DOHH2 (cell line): Measurements from ENCODE around the gene CERK.

ENCODE experiments used
- H3F3A ChIP-seq: fragments of 200-600 bp; sonication (generic), shearing (Covaris generic); 2 replicates; pipeline ENCODE4 v1.6.0; 2016; ENCODE audit warnings: antibody characterized with exemption, mild to moderate bottlenecking; ENCODE audit not compliant: control insufficient read depth, insufficient read depth
- H3K27ac ChIP-seq: fragments of 200-600 bp; sonication (generic); 2 replicates; pipeline ENCODE4 v1.5.1; 2014; ENCODE audit warnings: low read depth, mild to moderate bottlenecking, low read length, moderate library complexity
- H3K27me3 ChIP-seq: fragments of 200-600 bp; sonication (generic); 2 replicates; pipeline ENCODE4 v1.6.1; 2014; ENCODE audit warnings: mild to moderate bottlenecking, low read length, mixed read lengths; ENCODE audit not compliant: control insufficient read depth
- H3K36me3 ChIP-seq: fragments of 200-600 bp; sonication (generic); 2 replicates; pipeline ENCODE4 v1.6.1; 2014; ENCODE audit warnings: mild to moderate bottlenecking, low read length, moderate library complexity, mixed read lengths; ENCODE audit not compliant: control insufficient read depth
- H3K4me1 ChIP-seq: fragments of 200-600 bp; sonication (generic); 2 replicates; pipeline ENCODE4 v1.6.1; 2014; ENCODE audit warnings: mild to moderate bottlenecking, low read length, mixed read lengths; ENCODE audit not compliant: control insufficient read depth
- H3K4me2 ChIP-seq: fragments of 200-600 bp; sonication (generic); 2 replicates; pipeline ENCODE4 v1.6.0; 2014; ENCODE audit warnings: mild to moderate bottlenecking, low read length, moderate library complexity
- H3K4me3 ChIP-seq: fragments of 200-600 bp; sonication (generic); 2 replicates; pipeline ENCODE4 v1.5.1; 2014; ENCODE audit warnings: mild to moderate bottlenecking, low read length, mixed read lengths
- H3K79me2 ChIP-seq: fragments of 200-600 bp; sonication (generic); 2 replicates; pipeline ENCODE4 v1.6.1; 2014; ENCODE audit warnings: mild to moderate bottlenecking, low read length, mixed read lengths; ENCODE audit not compliant: control insufficient read depth
- H3K9me2 ChIP-seq: fragments of 200-600 bp; sonication (generic); replicated peaks from 2 replicates; pipeline ENCODE4 v1.6.1; 2014; ENCODE audit warnings: mild to moderate bottlenecking, low read length, mixed read lengths; ENCODE audit not compliant: control insufficient read depth
- H3K9me3 ChIP-seq: fragments of 200-600 bp; sonication (generic); 2 replicates; pipeline ENCODE4 v1.6.1; 2014; ENCODE audit warnings: antibody characterized with exemption, low read length, mixed read lengths; ENCODE audit not compliant: control insufficient read depth, insufficient read depth
- H4K20me1 ChIP-seq: fragments of 200-600 bp; sonication (generic); 2 replicates; pipeline ENCODE4 v1.6.0; 2014; ENCODE audit warnings: low read depth, mild to moderate bottlenecking, antibody characterized with exemption, low read length, moderate library complexity; ENCODE audit not compliant: control insufficient read depth, insufficient read depth
- CTCF ChIP-seq: fragments of 200-600 bp; sonication (generic); IDR thresholded peaks from one replicate; pipeline ENCODE4 v1.5.1; 2014; ENCODE audit warnings: antibody characterized with exemption, mild to moderate bottlenecking, low read depth, low read length; ENCODE audit not compliant: poor library complexity, severe bottlenecking
- EZH2phosphoT487 ChIP-seq: fragments of 200-600 bp; sonication (generic); IDR thresholded peaks from 2 replicates; pipeline ENCODE4 v1.6.1; 2017; ENCODE audit warnings: borderline replicate concordance, mild to moderate bottlenecking, antibody characterized with exemption, low read length, moderate library complexity, mixed read lengths

The CERK gene

GRCh38 chr22:46676881-46677280 lies 61.2 kb downstream of the CERK start:
- Histone ChIP-seq H3K9me2 (no peaks in the 10 kb centered on the region), H3K4me2 (no peak overlapping the region), H3K9me3 (no peaks in the 10 kb centered on the region), H3K36me3 (peaks cover 15% of the 10 kb centered on the region), H3K27ac (no peak overlapping the region), H4K20me1 (no peaks in the 10 kb centered on the region), H3K4me1 (peaks cover 20% of the 10 kb centered on the region), H3K4me3 (no peak overlapping the region), H3K79me2 (no peaks in the 10 kb centered on the region), H3F3A (0 out of 2 replicates have a peak, but pooled peaks cover 2% of the 10 kb centered on the region), H3K27me3 (no peaks in the 10 kb centered on the region)
- no peak for TF ChIP-seq CTCF
- no peak for TF ChIP-seq EZH2phosphoT487

GRCh38 chr22:46676479-46676878 lies 61.6 kb downstream of the CERK start:
- H3K9me3 ChIP-seq, result no peaks in the 10 kb centered on the region
- no peaks in the 10 kb centered on the region for H3K79me2 ChIP-seq
- H3K27ac ChIP-seq, result no peak overlapping the region
- H3K4me1 ChIP-seq, result peaks cover 20% of the 10 kb centered on the region
- TF ChIP-seq EZH2phosphoT487 (no peak), CTCF (no peak)
- no peaks in the 10 kb centered on the region for H3K27me3 ChIP-seq
- H3K9me2 ChIP-seq, result no peaks in the 10 kb centered on the region
- no peak overlapping the region for H3K4me2 ChIP-seq
- 0 out of 2 replicates have a peak, but pooled peaks cover 2% of the 10 kb centered on the region for H3F3A ChIP-seq
- H3K4me3 ChIP-seq, result no peak overlapping the region
- H3K36me3 ChIP-seq, result peaks cover 15% of the 10 kb centered on the region
- H4K20me1 ChIP-seq, result no peaks in the 10 kb centered on the region

- peaks cover 15% of the 10 kb centered on the region for H3K36me3 ChIP-seq
- H3F3A ChIP-seq, result 0 out of 2 replicates have a peak, but pooled peaks cover 2% of the 10 kb centered on the region
- no peaks in the 10 kb centered on the region for H3K9me3 ChIP-seq
- H3K9me2 ChIP-seq, result no peaks in the 10 kb centered on the region
- no peaks in the 10 kb centered on the region for H3K27me3 ChIP-seq
- H3K79me2 ChIP-seq, result no peaks in the 10 kb centered on the region
- no peaks in the 10 kb centered on the region for H4K20me1 ChIP-seq
- no peak overlapping the region for H3K27ac ChIP-seq
- TF ChIP-seq EZH2phosphoT487 (no peak), CTCF (no peak)
- no peak overlapping the region for H3K4me2 ChIP-seq
- H3K4me1 ChIP-seq, result peaks cover 20% of the 10 kb centered on the region
- no peak overlapping the region for H3K4me3 ChIP-seq
These were observed 62.1 kb downstream of the CERK start for GRCh38 chr22:46675938-46676337.
